AG04450 (cell line): Measurements from ENCODE around the gene HCFC1. TPM values are rescaled to one million over a fixed set of nuclear protein-coding genes. Genes with fewer than 3 reads are reported as not detected.

Experiments used
- CTCF ChIA-PET: fragments of 300-600, 350-600 bp; formaldehyde crosslinking; extraction: SDS; loops from one replicate; lab custom pipeline; 2022; ENCODE audit warnings: antibody characterized with exemption, inconsistent platforms; lab: Charles Lee
- POLR2A ChIA-PET: fragments of 350-600 bp; formaldehyde crosslinking; extraction: SDS; loops from one replicate; lab custom pipeline; 2021; ENCODE audit warnings: antibody characterized with exemption, inconsistent platforms; lab: Yijun Ruan, JAX
- DNase-seq: peaks from one replicate; pipeline ENCODE4 v3.0.0-alpha.2; 2011; ENCODE audit warnings: low read depth, low spot score
- H3K27ac ChIP-seq: one replicate; pipeline ENCODE4 v1.5.1; 2012; ENCODE audit warnings: low read depth, low read length, control low read depth
- H3K27me3 ChIP-seq: one replicate; pipeline ENCODE4 v1.6.0; 2012; ENCODE audit warnings: low read length; ENCODE audit not compliant: control insufficient read depth, insufficient read depth
- H3K4me3 ChIP-seq: 2 replicates; pipeline ENCODE4 v1.5.1; 2011; ENCODE audit warnings: mild to moderate bottlenecking, low read depth, low read length, control low read depth
- H3K9me3 ChIP-seq: 2 replicates; pipeline ENCODE4 v1.5.1; 2012; ENCODE audit warnings: low read length; ENCODE audit not compliant: control insufficient read depth, insufficient read depth
- CTCF ChIP-seq: IDR thresholded peaks from 2 replicates; pipeline ENCODE4 v1.5.1; 2011; ENCODE audit warnings: low read depth, low read length, control low read depth, inconsistent platforms
- polyA plus RNA-seq: library from polyadenylated mRNA; depleted of rRNA; stranded (reverse); fragments of >200 nt; gene quantifications from 2 replicates; pipeline ENCODE4 v1.2.3, GENCODE V29; 2011

The HCFC1 gene
- polyA plus RNA-seq, 1 experiment, result 2.7 TPM

- TF ChIP-seq CTCF, result no peak
- no peaks in the 10 kb centered on the region; the same call in 1 of the 2 replicates for H3K9me3 ChIP-seq
- POLR2A ChIA-PET, result interaction anchor here (0.6 kb wide), 1 partner anchor 31 kb away, joined by 4 read pairs; no protein-coding TSS in a partner anchor
- H3K27ac ChIP-seq, result no peak overlapping the region
- peaks cover 5% of the 10 kb centered on the region for H3K27me3 ChIP-seq
- no peak overlapping the region for H3K4me3 ChIP-seq
- CTCF ChIA-PET, result no interaction called here
- no peak for DNase-seq
These were observed 62.3 kb downstream of the HCFC1 start for GRCh38 chrX:153909024-153909979.

GRCh38 chrX:153908219-153908860, 63.3 kb downstream of the HCFC1 start:
- DNase-seq, result no peak
- CTCF ChIA-PET, result no interaction called here
- no peak for TF ChIP-seq CTCF
- no peak overlapping the region for H3K27ac ChIP-seq
- no peaks in the 10 kb centered on the region; the same call in 1 of the 2 replicates for H3K9me3 ChIP-seq
- POLR2A ChIA-PET, result interaction anchor here (0.6 kb wide), 1 partner anchor 30 kb away, joined by 4 read pairs; no protein-coding TSS in a partner anchor
- peaks cover 2% of the 10 kb centered on the region for H3K27me3 ChIP-seq
- H3K4me3 ChIP-seq, result no peak overlapping the region

GRCh38 chrX:153907456-153907855, 64.2 kb downstream of the HCFC1 start:
- no peak for TF ChIP-seq CTCF
- Histone ChIP-seq H3K27me3 (peaks cover 2% of the 10 kb centered on the region), H3K4me3 (no peak overlapping the region), H3K9me3 (no peaks in the 10 kb centered on the region; the same call in 1 of the 2 replicates), H3K27ac (no peak overlapping the region)
- ChIA-PET POLR2A (no interaction called here), CTCF (no interaction called here)
- DNase-seq, result no peak

- Histone ChIP-seq H3K9me3 (no peaks in the 10 kb centered on the region; the same call in 1 of the 2 replicates), H3K27me3 (peaks cover 2% of the 10 kb centered on the region), H3K27ac (no peak overlapping the region), H3K4me3 (no peak overlapping the region)
- no peak for TF ChIP-seq CTCF
- no peak for DNase-seq
- ChIA-PET CTCF (no interaction called here), POLR2A (no interaction called here)
These were observed 65.3 kb downstream of the HCFC1 start for GRCh38 chrX:153906126-153906917.
